NCI-H2171 treated with DMSO at 0.1 percent for 48 hours (cell line): ENCODE measurements around the gene AGPAT3.

Source experiments
- DNase-seq: peaks from one replicate; lab custom pipeline; 2025; lab: John Stamatoyannopoulos, UW

AGPAT3 gene

DNA sequence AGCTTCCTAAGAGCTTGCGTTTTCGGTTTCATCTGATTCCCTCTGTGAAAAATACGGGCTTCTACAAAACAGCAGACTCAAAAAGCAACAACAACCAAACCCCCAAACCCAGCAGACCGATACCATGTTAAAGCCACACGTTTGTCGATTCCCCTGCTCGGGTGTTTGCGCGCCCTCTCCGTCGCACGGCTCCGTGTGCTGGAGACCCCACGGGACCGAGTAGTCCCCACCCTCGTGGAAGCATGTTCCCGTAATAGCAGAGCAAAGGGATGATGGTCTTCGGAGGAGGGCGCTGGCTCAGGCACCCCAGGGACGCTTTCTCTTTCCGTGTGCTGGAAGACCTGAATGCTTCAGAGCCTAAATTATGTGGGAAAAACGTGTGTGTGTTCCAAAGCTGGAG lies 42.7 kb downstream of the AGPAT3 start:
- DNase-seq = no peak

DNA sequence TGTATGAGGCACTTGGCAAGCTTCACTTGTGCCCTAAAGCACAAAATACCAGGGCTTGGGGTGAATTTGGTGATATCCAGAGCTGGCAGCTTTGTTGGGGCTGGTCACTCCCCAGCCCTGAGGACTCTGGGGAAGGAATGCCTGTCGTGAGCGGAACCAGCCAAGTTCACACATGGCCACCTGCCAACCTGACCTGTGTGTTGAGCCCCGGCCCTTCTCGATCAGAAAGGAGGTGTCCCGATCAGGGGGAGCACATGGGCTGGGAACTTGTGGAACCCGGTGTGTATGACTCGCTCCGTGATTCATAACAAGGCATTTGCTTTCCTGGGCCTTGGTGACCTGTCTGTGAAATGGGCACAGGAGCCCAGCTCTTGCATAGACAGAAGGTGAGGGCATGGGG lies 43.1 kb downstream of the AGPAT3 start:
- no peak for DNase-seq

DNA sequence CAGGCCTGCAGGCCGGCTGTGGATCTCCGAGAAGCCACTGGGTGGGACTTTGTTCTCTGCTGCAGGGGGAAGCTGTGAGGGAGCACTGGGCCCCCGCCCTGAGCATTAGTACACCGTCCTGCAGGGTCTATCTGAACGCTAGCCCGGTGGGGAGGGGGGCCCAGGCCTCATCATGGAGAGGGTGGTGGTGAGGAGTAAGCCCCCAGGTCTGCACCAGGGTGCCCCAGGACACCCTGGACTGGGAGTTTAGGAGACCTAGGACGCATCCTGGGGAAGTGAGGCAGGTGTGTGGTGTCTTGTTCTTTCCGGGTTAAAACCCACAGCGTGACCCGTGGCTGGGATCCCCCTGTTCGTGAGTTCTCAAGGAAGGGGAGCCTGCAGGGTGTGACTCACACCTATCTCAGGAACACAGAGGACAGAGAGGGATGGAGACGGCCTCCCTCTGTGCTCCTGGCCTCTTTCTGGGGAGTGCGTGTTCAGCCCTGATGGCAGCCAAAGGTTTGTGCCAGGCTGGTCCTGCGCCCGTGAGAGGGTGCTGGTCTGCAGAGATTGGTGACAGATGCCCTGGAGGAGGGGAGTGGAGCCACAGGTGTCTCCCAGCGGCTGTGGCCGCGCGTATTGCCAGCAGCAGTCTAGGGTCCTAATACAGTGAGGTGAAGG lies 44.8 kb downstream of the AGPAT3 start:
- DNase-seq = peak; percentile 48

DNA sequence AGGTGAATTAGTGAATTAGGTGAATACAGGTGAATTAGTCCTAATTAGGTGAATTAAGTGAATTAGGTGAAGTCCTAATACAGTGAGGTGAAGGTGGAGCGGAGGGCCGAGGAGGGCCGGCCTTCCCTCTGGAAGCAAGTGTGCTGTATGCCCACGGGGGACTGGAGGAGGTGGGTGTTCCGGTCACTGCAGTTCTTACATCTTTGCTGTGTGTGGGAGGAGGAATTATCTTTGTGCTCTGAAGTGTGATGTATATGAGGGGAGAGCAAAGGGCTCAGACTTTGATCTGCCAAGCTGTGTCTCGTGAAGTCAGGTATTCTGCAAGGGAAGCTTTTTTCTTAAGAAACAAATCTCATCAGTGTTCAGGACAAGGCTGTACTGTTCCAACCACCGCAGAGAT lies 45.4 kb downstream of the AGPAT3 start:
- DNase-seq = no peak

DNA sequence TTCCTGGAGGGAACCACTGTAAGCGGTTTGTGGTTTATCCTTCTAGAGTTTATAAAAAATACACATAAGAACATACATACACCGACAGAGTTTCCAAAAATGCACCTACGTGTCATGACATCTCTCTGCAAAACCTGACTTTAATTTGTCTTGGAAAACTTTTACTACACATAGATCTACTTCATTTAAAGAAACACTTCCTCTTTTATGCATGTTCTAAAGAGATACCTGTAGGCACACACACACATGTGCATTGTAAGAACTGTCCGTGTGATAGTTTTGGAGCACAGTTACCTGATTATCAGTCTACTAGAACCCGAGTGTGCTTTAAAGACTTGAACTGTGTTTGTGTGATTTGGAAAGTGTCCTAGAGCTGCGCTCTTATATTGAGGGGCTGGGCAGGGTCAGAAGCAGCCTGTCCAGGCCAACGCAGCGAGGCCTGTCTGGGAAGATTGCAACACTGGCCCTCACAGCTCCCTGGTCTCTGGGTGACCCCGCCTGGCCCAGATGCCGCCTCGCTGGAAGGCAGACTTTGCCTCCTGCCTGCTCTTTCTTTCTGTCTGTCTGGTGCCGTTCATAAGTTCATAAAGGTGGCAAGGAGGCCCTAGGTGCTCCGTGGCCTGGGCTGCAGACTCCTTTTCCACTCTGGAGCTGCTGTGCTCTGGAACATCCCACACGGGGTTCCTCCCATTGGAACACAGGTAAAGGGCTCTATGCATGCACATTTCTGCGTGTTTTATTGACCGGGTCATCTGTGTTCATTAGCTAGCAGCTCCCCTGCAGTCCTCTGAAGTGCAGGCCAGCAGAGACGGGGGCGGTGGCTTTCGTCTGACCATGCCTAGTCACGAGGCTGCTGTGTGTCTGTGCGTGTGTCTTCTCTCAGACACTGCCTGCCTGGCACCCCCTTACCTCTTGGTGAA lies 46.3 kb downstream of the AGPAT3 start:
- DNase-seq = no peak

DNA sequence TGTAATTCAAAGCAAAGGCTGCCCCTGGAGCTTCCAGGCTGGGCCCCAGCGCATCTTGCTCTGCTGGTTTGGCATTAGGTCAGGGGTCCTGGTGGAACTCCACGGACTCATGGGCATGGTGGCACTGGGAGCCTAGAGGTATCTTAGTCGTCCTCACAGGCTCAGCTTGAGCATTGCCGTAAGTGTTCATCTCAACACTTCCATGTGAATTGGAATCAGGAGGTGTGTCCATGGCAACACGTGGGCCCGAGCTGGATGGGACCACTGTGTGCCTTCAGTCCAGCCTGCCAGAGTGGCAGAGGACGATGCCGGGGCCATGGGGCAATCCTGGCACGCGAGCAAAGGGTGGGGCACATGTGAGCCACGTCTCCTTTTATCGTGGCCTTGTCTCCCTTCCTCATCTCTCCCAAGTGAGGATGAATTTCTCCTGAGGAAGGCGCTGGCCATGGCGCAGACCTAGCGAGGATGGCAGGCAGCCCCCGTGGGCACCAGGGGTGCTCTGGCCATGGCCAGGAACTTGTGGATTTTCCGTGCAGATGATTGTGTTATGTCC lies 47.0 kb downstream of the AGPAT3 start:
- DNase-seq = no peak

DNA sequence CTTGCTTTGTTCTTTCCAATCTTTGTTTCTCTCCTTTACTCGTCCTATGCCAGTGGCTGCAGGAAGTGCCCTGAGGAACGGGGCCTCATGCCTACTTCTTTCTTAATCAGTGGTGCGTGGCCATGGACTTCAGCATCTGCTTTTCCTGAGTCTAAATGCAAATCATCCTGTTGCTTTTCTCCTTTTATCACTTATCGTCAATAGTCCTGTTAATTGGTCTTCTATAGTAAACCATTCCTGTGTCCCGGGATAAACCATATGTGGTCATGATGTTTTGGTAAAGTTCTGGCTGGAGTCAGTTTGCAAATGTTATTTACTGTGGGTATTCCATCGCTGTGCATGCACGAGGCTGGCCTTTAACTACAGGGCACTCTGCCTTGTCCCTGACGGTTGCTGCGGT lies 47.5 kb downstream of the AGPAT3 start:
- no peak for DNase-seq

DNA sequence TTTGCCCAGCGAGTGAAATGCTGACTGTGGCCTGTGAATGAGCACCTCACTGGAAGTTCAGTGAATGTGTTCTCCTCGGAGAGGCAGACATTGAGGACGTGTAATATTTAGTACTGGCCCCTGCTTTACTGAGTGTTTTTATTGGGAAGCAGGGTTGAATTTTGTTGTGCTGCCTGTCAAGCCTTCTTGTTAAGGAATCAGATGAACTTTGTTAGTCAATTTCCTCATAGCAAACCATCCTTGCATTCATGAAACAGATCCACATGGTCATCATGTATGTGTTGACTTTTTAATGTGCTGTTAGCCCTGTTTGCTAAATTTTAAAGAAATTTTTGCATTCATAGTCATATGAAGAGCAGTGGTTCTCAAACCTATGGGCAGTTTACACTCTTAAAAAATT lies 47.9 kb downstream of the AGPAT3 start:
- DNase-seq = no peak

DNA sequence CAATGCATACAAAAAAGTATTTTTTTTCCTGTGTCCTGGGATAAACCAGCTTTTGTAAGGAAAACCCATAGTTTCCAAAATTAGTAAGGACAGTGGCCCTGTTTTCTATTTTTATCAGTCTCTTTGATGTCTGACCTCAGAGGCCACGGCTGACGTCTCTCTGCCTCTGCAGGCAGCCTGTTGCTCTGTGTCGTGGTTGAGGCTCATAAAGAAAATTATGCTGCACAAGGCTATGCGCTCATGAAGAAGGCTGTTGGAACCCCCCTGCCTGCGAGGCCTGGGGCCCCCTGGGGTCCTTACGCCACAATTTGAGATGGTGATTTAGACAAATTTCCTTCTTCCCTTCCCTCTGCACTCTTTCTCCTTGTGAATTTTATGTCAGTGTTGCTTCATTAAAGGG lies 48.9 kb downstream of the AGPAT3 start:
- no peak for DNase-seq

DNA sequence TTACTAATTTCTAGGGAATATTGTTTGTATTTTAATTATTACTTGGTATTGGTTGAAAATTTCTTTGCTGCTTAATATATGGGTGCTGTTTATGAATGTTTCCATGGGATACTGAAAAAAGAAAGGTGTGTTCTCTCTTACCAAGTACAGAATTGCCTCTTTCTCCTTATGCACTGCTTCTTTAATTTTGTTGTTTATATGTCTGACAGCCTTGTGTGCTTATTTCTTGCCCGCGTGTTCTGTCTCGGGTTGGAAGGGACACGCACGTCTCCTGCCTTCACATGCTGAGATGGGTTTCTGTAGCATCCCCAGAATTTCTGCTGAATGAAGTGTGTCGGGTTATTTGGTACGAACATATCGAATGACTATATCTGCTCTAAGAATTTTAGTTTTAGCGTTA lies 51.1 kb downstream of the AGPAT3 start:
- DNase-seq = no peak

DNA sequence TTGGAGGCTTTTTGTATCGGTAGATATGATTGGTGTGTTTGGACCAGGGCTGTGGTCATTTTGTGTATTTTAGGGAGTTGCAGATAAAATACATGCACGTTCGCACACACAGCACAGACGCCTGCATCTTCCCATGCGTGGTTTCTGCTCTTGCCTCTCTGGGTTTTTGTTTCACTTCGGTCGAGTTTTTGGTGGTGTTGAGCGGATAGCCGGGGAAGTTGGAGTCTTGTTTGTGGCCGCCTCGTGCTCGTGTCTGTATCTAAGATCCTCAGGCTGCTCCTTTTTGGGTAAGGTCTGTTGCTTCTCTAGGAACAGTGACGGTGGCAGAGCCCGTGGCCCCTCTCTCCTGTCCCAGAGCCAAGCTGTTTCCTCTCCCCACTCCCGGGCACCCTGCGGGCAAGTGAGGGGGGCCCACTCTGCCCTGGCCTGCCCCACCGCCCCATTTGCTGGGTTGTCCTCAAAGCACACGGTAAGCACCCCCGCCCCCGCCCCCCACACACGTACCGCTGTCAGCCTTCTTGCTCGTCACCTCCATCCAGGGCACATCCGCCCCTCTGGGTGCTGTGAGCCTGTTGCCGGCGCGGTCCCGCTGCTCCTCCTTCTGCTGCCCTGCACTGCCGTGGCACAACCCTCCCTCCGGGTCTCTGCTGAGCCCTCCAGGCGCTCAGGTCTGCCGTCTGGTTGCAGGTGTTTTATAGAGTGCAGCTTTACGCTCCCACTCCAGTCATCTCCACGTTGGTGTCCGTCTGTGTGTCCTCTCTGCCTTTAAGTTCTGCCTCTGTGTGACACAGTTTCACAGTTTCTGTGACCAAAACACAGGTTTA lies 51.9 kb downstream of the AGPAT3 start:
- DNase-seq = peak; percentile 60

DNA sequence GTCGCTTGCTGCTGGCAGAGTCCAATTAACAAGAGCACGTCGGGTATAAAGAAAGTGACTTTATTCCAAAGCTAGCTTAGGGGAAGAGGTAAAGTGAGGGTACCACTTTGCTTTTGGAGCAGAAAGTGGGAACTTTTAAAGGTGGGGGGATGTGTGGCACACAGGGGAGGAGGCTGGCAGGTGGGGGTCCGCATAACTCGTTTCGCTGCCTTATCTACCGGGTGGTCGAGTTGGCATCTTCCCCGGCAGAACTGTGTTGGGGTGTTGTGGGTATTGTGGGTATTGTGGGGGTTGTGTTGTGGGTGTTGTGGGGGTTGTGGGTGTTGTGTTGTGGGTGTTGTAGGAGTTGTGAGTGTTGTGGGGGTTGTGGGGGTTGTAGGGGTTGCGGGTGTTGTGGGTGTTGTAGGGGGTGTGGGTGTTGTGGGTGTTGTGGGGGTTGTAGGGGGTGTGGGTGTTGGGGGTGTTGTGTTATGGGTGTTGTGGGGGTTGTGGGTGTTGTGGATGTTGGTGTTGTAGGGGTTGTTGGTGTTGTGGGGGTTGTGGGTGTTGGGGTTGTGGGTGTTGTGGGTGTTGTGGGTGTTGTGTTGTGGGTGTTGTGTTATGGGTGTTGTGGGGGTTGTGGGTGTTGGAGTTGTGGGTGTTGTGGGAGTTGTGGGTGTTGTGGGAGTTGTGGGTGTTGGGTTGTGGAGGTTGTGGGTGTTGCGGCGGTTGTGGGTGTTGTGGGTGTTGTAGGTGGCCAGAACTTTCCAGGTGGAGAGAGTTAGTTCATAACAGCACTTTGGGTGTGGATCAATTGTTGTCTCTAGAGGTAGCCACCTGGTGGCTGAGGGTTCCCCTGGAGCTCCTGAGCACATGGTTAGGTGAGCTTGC lies 52.7 kb downstream of the AGPAT3 start:
- DNase-seq = no peak

DNA sequence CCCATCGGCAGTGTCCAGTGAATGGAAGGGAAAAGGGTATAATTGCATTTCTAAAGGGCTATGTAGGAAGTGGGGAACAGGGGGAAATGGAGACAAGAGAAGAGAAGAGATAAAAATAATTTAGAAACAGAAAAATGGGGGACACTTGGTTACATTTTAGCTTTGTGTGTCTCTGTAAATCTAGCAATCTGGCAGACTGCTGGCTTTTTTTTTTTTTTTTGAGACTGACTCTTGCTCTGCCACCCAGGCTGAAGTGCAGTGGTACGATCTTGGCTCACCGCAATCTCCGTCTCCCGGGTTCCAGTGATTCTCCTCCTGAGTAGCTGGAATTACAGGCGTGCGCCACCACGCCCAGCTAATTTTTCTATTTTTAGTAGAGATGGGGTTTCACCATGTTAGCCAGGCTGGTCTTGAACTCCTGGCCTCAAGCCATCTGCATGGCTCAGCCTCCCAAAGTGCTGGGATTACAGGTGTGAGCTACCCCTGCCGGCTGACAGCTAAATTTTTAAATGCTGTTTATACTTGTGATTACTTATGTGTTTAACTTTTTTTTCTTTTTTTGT lies 53.4 kb downstream of the AGPAT3 start:
- DNase-seq = peak; percentile 38

DNA sequence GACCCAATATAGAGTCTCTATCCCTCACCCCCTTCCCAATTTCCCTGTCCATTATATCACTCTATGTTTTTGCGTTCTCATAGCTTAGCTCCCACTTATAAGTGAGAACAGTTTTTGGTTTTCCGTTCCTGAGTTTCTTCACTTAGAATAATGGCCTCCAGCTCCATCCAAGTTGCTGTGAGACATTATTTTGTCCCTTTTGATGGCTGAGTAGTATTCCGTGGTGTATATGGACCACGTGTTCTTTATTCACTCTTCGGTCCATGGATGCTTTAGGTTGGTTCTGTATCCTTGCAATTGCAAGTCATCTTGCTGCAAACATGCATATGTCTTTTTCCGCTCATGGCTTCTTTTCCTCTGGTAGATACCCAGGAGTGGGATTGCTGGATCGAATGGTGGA lies 54.3 kb downstream of the AGPAT3 start:
- DNase-seq = no peak

DNA sequence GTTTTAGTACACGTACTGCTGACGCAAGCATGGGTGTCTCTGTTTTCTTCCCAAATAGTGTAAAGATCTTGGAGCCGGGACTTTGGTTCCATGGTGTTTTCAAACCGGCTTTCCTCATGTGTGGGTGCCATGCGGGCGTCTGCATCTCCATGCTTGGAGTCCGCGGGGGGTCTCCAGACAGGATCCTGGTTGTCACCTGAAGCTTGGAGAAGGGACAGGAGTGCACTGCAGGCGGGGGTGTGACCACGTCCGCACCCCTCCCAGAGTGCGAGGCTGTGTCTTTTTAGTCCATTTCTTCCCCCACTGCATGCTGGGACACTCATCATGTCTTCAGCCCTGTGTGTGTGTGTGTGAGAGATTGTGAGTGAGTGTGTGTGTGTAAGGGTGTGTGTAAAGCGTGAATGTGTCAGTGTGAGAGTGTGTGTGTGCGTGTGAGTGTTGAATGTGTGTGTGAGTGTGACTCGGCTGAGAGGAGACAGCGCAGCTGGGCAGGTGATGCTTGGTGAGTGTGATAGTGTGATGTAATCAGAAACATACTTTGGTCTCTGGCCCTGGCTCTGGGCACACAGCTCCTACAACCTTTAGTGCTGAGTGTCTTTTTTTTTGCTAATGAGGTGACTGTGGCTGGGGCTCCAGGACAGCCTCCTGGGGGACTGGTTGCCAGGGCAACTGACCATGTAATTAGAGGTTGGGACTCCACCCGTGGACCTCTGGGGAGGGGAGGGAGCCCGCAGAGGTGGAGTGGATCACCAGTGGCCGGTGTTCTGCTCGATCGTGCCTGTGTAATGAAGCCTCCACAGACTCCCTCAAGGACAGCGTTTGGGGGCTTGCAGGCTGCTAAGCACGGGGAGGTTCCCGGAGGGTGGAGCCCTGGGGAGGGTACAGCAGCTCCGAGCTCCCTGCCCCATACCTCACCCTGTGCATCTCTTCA lies 55.1 kb downstream of the AGPAT3 start:
- no peak for DNase-seq

DNA sequence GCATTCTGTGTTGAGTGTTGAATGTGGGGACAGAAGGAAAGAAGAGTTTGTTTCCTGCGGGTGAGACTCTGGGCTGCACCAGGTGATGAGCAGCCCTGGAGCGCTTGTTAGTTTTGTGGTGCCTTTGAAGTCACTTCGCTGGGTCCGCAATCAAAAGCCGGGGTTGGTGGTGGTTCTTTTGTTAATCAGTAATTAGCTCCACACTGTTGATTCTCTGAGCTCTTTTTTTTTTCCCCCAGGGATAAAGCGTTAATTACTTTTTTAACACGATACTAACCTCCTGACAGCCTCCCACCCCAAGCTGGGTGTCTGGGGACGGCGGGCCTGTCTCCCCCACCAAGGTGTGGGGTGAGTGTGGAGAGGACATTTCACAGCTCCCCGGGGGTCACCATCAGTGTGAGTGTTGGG lies 56.6 kb downstream of the AGPAT3 start:
- DNase-seq = peak; percentile 8

DNA sequence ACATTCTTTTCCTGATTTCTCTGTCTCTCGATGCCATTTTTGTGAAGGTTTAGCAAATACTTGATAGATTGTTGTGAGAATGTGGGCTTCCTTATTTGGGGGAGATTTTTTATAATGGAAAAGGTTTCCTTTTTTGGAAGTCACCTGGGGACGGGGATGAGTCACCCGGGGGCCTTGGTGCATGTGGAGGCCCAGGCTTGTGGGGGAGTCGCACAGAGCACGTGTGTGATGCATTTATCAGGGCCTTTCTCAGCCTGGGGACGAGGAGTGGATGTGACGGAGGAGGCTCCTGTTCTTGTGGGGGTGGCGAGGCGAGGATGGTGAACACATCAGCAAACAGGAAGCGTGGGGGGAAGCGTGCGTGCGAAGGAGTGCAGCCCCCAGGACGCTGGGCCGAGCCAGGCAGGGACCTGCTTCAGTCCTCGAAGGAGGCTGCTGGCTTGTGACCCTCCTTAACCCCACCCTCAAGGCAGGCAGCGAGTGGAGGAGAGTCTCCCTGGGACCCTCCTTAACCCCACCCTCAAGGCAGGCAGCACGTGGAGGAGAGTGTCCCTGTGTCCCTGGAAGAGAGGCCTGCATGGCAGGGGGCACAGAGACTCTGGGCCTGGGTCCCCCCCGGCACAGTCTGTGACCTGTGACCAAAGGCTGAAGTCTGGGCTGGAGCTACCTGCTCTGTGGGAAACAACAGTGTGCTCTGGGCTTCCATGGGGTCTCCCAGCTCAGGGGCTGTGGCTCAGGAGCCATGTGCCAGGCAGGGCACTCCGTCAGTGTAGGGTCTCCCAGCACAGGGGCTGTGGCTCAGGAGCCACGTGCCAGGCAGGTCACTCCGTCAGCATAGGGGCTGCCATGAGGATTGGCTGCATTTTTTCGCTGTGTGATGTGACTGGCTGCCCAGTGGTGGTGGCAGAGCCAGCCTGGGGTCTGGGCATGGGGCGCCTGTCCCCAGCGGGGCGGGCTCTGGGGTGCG lies 57.2 kb downstream of the AGPAT3 start:
- no peak for DNase-seq

DNA sequence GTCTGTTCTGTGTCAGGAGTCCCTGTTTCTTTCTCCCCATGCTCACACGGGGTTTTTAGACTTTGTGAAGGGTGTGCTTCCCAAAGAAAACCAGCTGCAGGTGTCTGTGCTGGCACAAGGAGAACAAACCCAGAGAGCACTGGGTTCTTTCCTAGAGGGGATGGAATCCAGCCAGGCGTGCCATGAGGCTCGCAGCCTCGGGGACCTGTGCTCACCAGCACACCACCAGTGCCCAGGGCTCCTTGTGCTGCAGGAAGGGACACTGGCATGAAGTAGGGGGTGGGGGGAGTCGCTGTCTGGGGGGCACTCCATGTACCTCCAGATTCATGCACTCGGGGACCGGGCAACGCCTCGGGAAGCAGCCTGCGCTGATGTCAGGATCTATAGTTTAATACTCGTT lies 57.9 kb downstream of the AGPAT3 start:
- no peak for DNase-seq

DNA sequence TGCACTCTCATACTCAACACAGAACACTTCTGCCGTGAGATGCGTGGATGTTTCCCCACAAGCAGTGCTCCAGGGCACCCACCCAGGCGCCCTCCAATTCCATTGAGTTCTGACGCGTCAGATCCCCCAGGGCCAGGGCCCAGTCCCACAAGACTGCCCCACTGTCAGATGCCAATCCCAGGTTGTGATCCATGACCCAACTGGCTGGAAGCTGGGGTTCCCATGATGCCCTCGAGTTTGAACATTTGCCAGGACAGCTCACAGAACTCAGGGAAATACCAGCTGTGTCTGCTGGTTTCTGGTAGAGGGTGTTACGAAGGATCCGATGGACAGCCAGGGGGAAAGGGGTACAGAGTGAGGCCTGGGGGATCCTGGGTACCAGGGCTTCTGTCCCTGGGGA lies 58.4 kb downstream of the AGPAT3 start:
- no peak for DNase-seq
